ENCODE results near the gene IGF2R.

IGF2R gene

DNA sequence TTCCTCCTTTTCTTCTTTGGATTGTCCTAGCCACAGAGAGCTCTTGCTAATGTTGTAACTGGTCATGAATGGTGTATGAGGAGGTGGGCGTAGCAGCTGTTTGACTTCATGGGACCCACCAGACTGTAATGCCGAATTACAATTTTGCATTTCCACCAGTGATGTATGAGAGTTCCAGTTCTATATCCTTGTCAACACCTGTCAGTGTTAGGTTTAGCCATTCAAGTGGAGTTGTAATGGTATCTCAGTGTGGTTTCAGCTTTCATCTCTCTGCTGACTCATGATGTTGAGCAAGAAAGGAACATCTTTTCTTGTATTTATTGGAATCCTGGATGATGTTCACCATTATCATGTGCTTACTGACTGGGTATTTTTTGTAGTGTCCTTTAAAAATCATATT is 5.1 kb downstream of the IGF2R start:
- peak; percentile 83 for DNase-seq (ENCODE audit: low read depth)
- TF ChIP-seq, protein P1, sequence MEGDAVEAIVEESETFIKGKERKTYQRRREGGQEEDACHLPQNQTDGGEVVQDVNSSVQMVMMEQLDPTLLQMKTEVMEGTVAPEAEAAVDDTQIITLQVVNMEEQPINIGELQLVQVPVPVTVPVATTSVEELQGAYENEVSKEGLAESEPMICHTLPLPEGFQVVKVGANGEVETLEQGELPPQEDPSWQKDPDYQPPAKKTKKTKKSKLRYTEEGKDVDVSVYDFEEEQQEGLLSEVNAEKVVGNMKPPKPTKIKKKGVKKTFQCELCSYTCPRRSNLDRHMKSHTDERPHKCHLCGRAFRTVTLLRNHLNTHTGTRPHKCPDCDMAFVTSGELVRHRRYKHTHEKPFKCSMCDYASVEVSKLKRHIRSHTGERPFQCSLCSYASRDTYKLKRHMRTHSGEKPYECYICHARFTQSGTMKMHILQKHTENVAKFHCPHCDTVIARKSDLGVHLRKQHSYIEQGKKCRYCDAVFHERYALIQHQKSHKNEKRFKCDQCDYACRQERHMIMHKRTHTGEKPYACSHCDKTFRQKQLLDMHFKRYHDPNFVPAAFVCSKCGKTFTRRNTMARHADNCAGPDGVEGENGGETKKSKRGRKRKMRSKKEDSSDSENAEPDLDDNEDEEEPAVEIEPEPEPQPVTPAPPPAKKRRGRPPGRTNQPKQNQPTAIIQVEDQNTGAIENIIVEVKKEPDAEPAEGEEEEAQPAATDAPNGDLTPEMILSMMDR (IDR thresholded peaks at IDR 0.05; ENCODE audit: insufficient read depth, low read depth, low read length, missing control alignments) = no peak
- no peak overlapping the region for H3K4me3 ChIP-seq (ENCODE audit: low read length)

DNA sequence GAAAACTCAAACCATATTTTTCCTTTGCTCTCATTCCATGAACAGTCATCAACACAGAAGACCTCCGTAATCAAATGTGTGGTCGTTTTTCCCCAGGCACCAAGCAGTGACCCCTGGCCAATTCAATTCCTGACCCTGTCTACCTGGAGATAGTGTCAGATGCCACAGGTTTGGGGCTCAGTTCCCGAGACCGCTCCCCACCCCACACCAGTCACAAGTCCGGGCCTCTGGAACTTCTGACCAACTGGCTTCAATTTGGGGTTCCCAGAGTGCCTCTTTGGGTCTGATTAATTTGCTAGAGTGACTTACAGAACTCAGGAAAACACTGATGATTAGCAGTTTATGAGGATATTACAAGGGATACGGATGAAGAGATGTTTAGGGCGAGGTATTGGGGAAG is 6.0 kb downstream of the IGF2R start:
- no peak for DNase-seq (ENCODE audit: low read depth)
- H3K4me3 ChIP-seq (ENCODE audit: low read length) = no peak overlapping the region
- TF ChIP-seq, protein P1 (IDR thresholded peaks at IDR 0.05; ENCODE audit: insufficient read depth, low read depth, low read length, missing control alignments) = no peak

DNA sequence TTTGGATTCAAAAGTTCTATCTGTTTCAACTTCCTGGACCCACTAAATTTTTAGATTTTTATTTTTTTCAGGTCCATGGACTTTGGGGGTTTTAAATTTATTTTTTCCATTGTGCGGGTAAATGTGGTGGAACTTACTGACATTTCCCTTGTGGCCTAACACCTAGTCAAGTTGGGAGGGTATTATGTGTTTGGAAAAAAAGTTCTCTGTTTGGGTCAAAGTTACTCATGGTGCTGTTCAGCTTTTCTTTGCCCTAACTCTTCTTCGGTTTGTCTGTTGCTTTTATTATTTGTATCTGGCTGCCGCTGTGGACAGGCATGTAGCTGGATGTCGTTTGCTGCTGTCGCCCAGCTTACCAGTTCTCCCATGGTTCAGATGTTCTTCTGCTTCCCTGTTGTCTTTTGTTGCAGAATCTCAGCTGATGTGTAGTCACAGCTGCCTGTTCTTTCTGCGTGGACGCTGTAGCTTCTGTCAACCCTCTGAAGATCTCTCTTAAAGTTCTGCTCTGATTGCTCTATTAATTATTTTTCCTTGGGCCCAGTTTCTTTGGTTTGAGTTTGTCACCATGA is 7.9 kb downstream of the IGF2R start:
- no peak overlapping the region for H3K4me3 ChIP-seq (ENCODE audit: low read length)
- no peak for DNase-seq (ENCODE audit: low read depth)
- TF ChIP-seq, protein P1 (IDR thresholded peaks at IDR 0.05; ENCODE audit: insufficient read depth, low read depth, low read length, missing control alignments) = no peak

DNA sequence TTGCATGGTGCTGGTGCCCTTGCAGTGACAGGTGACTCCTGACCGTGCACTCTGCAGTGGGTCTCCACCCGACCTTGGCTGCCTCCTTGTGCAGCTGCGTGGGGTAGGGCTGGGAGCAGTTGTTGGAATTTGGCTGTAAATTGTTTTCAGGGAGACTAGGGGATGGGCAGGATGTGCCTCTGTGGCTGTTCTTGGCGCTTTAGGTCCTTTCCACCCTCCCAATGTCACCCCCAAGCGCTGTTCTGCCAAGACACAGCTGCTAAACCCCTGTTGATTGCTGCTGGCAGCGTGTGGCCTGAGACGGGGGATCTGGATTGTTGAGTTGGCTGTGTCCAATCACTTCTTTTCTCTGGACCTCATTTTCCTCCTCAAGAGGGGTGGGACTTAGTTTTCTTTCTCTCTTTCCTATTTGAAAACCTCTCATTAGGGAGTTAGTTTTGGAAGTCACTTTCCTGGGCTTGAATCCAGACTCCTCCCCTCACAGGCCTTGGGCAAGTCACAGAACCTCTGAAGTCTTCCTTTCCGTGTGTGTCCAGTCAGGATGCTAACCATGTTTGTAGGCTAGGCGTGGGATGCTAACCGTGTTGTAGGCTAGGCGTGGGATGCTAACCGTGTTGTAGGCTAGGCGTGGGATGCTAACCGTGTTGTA is 8.5 kb downstream of the IGF2R start:
- DNase-seq (ENCODE audit: low read depth) = no peak
- TF ChIP-seq, protein P1 (IDR thresholded peaks at IDR 0.05; ENCODE audit: insufficient read depth, low read depth, low read length, missing control alignments) = no peak
- no peak overlapping the region for H3K4me3 ChIP-seq (ENCODE audit: low read length)

DNA sequence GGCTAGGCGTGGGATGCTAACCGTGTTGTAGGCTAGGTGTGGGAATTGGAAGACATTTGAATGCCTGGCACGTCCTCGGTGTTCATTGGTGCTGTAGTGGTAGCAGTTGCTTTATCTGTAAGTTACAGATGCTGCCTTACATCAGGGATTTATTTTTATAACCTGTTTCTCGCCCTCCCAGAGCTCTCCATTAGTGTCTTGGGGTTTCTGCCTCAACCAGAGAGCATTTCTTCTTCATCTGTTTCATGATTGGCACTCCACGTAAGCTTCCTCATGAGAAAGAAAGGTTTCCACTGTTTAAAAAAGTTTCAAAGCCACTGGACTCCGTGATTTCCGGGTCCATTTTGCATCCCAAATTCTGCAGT is 9.0 kb downstream of the IGF2R start:
- TF ChIP-seq, protein P1 (IDR thresholded peaks at IDR 0.05; ENCODE audit: insufficient read depth, low read depth, low read length, missing control alignments) = no peak
- DNase-seq (ENCODE audit: low read depth) = no peak
- no peak overlapping the region for H3K4me3 ChIP-seq (ENCODE audit: low read length)

DNA sequence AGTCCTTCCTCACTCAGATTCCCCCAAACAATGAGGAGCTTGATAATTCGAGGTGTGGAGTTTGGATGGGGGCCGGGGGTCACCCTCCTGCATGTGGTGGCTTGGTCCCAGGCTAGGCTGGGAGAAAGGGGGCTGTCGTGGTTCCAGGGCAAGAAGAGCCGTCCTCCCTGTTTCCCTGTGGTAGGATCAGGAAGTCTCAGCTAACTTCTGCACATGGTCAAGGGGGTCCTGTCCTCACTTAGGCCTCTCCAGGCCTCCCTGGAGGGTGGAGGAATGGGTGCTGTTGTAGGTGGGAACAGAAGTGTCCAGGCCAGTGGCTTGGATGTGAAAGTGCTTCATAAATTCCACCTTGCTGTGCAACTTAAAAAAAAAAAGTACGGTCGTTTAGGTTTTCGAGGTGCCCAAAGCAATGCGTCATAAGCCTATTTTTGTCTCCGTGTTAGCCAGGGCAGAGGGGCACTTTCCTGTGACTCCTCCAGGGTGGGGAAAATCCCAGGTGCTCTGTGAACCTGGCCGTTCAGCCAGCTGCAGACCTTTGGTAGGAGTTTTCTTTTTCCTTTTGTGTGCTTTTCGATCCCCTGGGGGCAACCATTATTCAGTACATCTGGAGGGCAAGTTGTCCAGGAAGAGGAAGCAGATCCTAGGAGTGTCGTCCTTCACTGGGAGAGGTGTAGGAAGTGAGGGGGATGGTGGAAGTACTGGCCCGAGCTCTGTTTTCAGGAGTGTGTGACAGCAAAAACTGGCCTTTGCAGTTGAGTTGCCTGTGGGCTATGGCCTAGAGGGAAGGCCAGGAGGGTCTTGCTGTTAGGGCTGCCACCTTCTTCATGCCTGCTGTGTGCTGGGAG is 9.6 kb downstream of the IGF2R start:
- no peak overlapping the region for H3K4me3 ChIP-seq (ENCODE audit: low read length)
- TF ChIP-seq, protein P1 (IDR thresholded peaks at IDR 0.05; ENCODE audit: insufficient read depth, low read depth, low read length, missing control alignments) = no peak
- peak; percentile 67 for DNase-seq (ENCODE audit: low read depth)
